CD14-positive monocyte (primary cell): ENCODE results near the gene TEX10. TPM values are rescaled to one million over a fixed set of nuclear protein-coding genes. Genes with fewer than 3 reads are reported as not detected.

Experiments used
- DNase-seq, 3 donors: peaks; one replicate each; pipeline ENCODE4 v3.0.0-alpha.2; 2011 to 2022
- H2AFZ ChIP-seq: 2 replicates; pipeline ENCODE4 v1.6.0; 2012; ENCODE audit warnings: mild to moderate bottlenecking, low read depth, low read length, inconsistent platforms; ENCODE audit not compliant: insufficient read depth, poor library complexity, severe bottlenecking
- H3K27ac ChIP-seq, 2 donors: 1 replicate in 1 of 2; 2 replicates in 1 of 2; pipeline ENCODE4 v1.5.1; 2012 to 2013; ENCODE audit warnings: low read length in 2 of 2, control low read depth in 1 of 2, inconsistent platforms in 1 of 2, low read depth in 1 of 2, mild to moderate bottlenecking in 1 of 2
- H3K27me3 ChIP-seq, 2 donors: one replicate each; pipeline versions ENCODE4 v1.6.0 to v1.6.1; 2011 to 2013; ENCODE audit warnings: low read length in 2 of 2; ENCODE audit not compliant: control insufficient read depth in 2 of 2, insufficient read depth in 2 of 2
- H3K36me3 ChIP-seq, 2 donors: replicated peaks in 1 of 2; 1 replicate in 1 of 2; 2 replicates in 1 of 2; pipeline versions ENCODE4 v1.5.1 to v1.6.1; 2012 to 2013; ENCODE audit warnings: low read length in 2 of 2, control low read depth in 1 of 2, inconsistent platforms in 1 of 2, mild to moderate bottlenecking in 1 of 2; ENCODE audit not compliant: insufficient read depth in 2 of 2, control insufficient read depth in 1 of 2
- H3K4me1 ChIP-seq, 2 donors: 1 replicate in 1 of 2; 2 replicates in 1 of 2; pipeline versions ENCODE4 v1.5.1 to v1.6.1; 2012 to 2013; ENCODE audit warnings: low read length in 2 of 2, control low read depth in 1 of 2, inconsistent platforms in 1 of 2, mild to moderate bottlenecking in 1 of 2, moderate library complexity in 1 of 2; ENCODE audit not compliant: insufficient read depth in 2 of 2, control insufficient read depth in 1 of 2
- H3K4me2 ChIP-seq: replicated peaks from 2 replicates; pipeline ENCODE3; 2012; ENCODE audit warnings: low read length, moderate library complexity, mild to moderate bottlenecking; ENCODE audit not compliant: poor library complexity, severe bottlenecking; ENCODE audit errors: extremely low read depth
- H3K4me3 ChIP-seq, 3 experiments: fragments of 200-600 bp in 1 of 3; sonication (generic) in 1 of 3; replicated peaks in 1 of 3; 1 replicate in 2 of 3; 2 replicates in 1 of 3; pipeline ENCODE4 v1.5.1; 2011 to 2013; ENCODE audit warnings: low read length in 3 of 3, mild to moderate bottlenecking in 3 of 3, control low read depth in 2 of 3, low read depth in 2 of 3, inconsistent platforms in 1 of 3, moderate library complexity in 1 of 3
- H3K79me2 ChIP-seq: 2 replicates; pipeline ENCODE4 v1.6.0; 2012; ENCODE audit warnings: mild to moderate bottlenecking, control low read depth, inconsistent platforms, low read length, moderate library complexity; ENCODE audit not compliant: insufficient read depth
- H3K9ac ChIP-seq: 2 replicates; pipeline ENCODE4 v1.6.0; 2017; ENCODE audit warnings: low read length, mild to moderate bottlenecking; ENCODE audit not compliant: insufficient read depth, poor library complexity, severe bottlenecking
- H3K9me3 ChIP-seq, 2 donors: replicated peaks in 1 of 2; 1 replicate in 1 of 2; 2 replicates in 1 of 2; pipeline versions ENCODE4 v1.5.1 to v1.6.1; 2012 to 2013; ENCODE audit warnings: low read length in 2 of 2, control low read depth in 1 of 2; ENCODE audit not compliant: control insufficient read depth in 1 of 2, insufficient read depth in 1 of 2
- H4K20me1 ChIP-seq: 2 replicates; pipeline ENCODE4 v1.6.0; 2012; ENCODE audit warnings: mild to moderate bottlenecking, low read length, control low read depth, moderate library complexity; ENCODE audit not compliant: insufficient read depth
- H3K27ac Mint-ChIP-seq, 7 donors: one replicate each; pipeline ENCODE4 v1.8.0; 2020; ENCODE audit warnings: mild to moderate bottlenecking in 7 of 7, mixed read lengths in 7 of 7, moderate library complexity in 6 of 7, inconsistent platforms in 2 of 7
- H3K27me3 Mint-ChIP-seq, 3 donors: one replicate each; pipeline ENCODE4 v1.8.0; 2021 to 2022; ENCODE audit warnings: low read depth in 3 of 3, mild to moderate bottlenecking in 3 of 3, mixed read lengths in 3 of 3, moderate library complexity in 3 of 3, inconsistent platforms in 1 of 3
- H3K36me3 Mint-ChIP-seq, 2 donors: one replicate each; pipeline ENCODE4 v1.8.0; 2020; ENCODE audit warnings: mixed read lengths in 2 of 2, inconsistent platforms in 1 of 2, mild to moderate bottlenecking in 1 of 2
- H3K4me1 Mint-ChIP-seq: one replicate; pipeline ENCODE4 v1.8.0; 2020; ENCODE audit warnings: mild to moderate bottlenecking, mixed read lengths
- H3K4me3 Mint-ChIP-seq, 2 donors: one replicate each; pipeline ENCODE4 v1.8.0; 2020; ENCODE audit warnings: mild to moderate bottlenecking in 2 of 2, mixed read lengths in 2 of 2, moderate library complexity in 1 of 2
- H3K9me3 Mint-ChIP-seq, 7 donors: one replicate each; pipeline ENCODE4 v1.8.0; 2020 to 2022; ENCODE audit warnings: mixed read lengths in 7 of 7, mild to moderate bottlenecking in 6 of 7, moderate library complexity in 6 of 7, inconsistent platforms in 2 of 7
- CTCF ChIP-seq: fragments of 200-600 bp; IDR thresholded peaks from one replicate; pipeline ENCODE4 v1.8.0; 2022; ENCODE audit warnings: antibody characterized with exemption, mild to moderate bottlenecking
- WGBS: methylation state at CpG from one replicate; pipeline ENCODE4 v1.1.5; 2013; ENCODE audit warnings: missing lambda C conversion rate; ENCODE audit not compliant: insufficient coverage; 5-methylcytosine and 5-hydroxymethylcytosine counted together
- intact Hi-C, 2 donors: fragments of 100-400 bp; cut with micrococcal nuclease; formaldehyde crosslinking; loops; one replicate each; pipeline versions ENCODE4 v1.15.0 to v1.15.1; 2023
- polyA plus RNA-seq, 3 donors: library from polyadenylated mRNA; depleted of rRNA in 1 of 3; unstranded in 2 of 3; stranded (reverse) in 1 of 3; fragments of 300-500 nt in 2 of 3; fragments of >200 nt in 1 of 3; fragmentation: Illumina TruSeq in 2 of 3; gene quantifications; 1 replicate in 2 of 3; 2 replicates in 1 of 3; pipeline ENCODE4 v1.2.3, GENCODE V29; 2012 to 2021

The TEX10 gene
- polyA plus RNA-seq, 3 donors, result 3.8 to 6.4 (median 4.5) TPM

- Histone ChIP-seq H3K9ac (no peak overlapping the region), H2AFZ (no peak overlapping the region), H3K27ac (no peak overlapping the region), H3K4me1 (no peaks in the 10 kb centered on the region), H3K9me3 (peaks cover 0 to 7% of the 10 kb centered on the region in 2 donors), H3K4me3 (no peak overlapping the region), H3K4me2 (no peak overlapping the region), H3K27me3 (no peaks in the 10 kb centered on the region), H4K20me1 (no peaks in the 10 kb centered on the region), H3K36me3 (no peaks in the 10 kb centered on the region), H3K79me2 (no peaks in the 10 kb centered on the region)
- intact Hi-C loops, result no loop called here
- TF ChIP-seq CTCF, result no peak
- Mint-ChIP-seq H3K4me3 (no peak overlapping the region), H3K27me3 (peaks cover 0 to 2% (median 0%) of the 10 kb centered on the region in 3 donors), H3K27ac (no peak overlapping the region), H3K4me1 (peaks cover 5% of the 10 kb centered on the region), H3K9me3 (peaks cover 9 to 26% (median 18%) of the 10 kb centered on the region in 7 donors), H3K36me3 (peaks cover 0 to 3% of the 10 kb centered on the region in 2 donors)
- DNase-seq, result no peak
- 92% methylated on average over 2 of the region's 7 CpGs for WGBS
Measured at GRCh38 chr9:100370064-100370723, 17.5 kb upstream of the TEX10 start.

GRCh38 chr9:100368672-100369071 lies 15.9 kb upstream of the TEX10 start:
- Histone ChIP-seq H3K4me3 (no peak overlapping the region), H3K4me2 (no peak overlapping the region), H3K27me3 (no peaks in the 10 kb centered on the region), H4K20me1 (no peaks in the 10 kb centered on the region), H3K9me3 (peaks cover 0 to 16% of the 10 kb centered on the region in 2 donors), H3K4me1 (no peaks in the 10 kb centered on the region), H3K9ac (no peak overlapping the region), H3K36me3 (no peaks in the 10 kb centered on the region), H2AFZ (no peak overlapping the region), H3K79me2 (no peaks in the 10 kb centered on the region), H3K27ac (no peak overlapping the region)
- H3K27me3 Mint-ChIP-seq, result peaks cover 0 to 2% (median 0%) of the 10 kb centered on the region in 3 donors
- intact Hi-C loops, result loop anchor here in 1 of 2 donors (10.0 kb wide), 1 partner anchor 46 kb away; no protein-coding TSS in a partner anchor
- H3K4me1 Mint-ChIP-seq, result peaks cover 1% of the 10 kb centered on the region
- 95% methylated on average over 6 of the region's 9 CpGs for WGBS
- peaks cover 0 to 3% of the 10 kb centered on the region in 2 donors for H3K36me3 Mint-ChIP-seq
- peaks cover 11 to 36% (median 27%) of the 10 kb centered on the region in 7 donors for H3K9me3 Mint-ChIP-seq
- TF ChIP-seq CTCF, result no peak
- H3K27ac Mint-ChIP-seq, result no peak overlapping the region
- DNase-seq, result no peak
- no peak overlapping the region for H3K4me3 Mint-ChIP-seq
